Immature natural killer cell (primary cell): ENCODE measurements around the gene HOXD13. TPM values are rescaled to one million over a fixed set of nuclear protein-coding genes. Genes with fewer than 3 reads are reported as not detected.

Experiments used
- DNase-seq, 3 donors: peaks; one replicate each; pipeline ENCODE4 v3.0.0; 2022; ENCODE audit warnings: mixed read lengths in 1 of 3
- H3K27ac Mint-ChIP-seq, 6 donors: one replicate each; pipeline ENCODE4 v1.8.0; 2020; ENCODE audit warnings: mixed read lengths in 6 of 6, mild to moderate bottlenecking in 5 of 6, inconsistent platforms in 4 of 6, moderate library complexity in 3 of 6
- H3K27me3 Mint-ChIP-seq, 3 donors: one replicate each; pipeline ENCODE4 v1.8.0; 2020 to 2021; ENCODE audit warnings: low read depth in 3 of 3, mild to moderate bottlenecking in 3 of 3, mixed read lengths in 3 of 3, moderate library complexity in 3 of 3, inconsistent platforms in 1 of 3
- H3K36me3 Mint-ChIP-seq, 3 donors: one replicate each; pipeline ENCODE4 v1.8.0; 2020; ENCODE audit warnings: mixed read lengths in 3 of 3, inconsistent platforms in 2 of 3, mild to moderate bottlenecking in 2 of 3
- H3K4me1 Mint-ChIP-seq, 2 donors: one replicate each; pipeline ENCODE4 v1.8.0; 2020; ENCODE audit warnings: inconsistent platforms in 2 of 2, mild to moderate bottlenecking in 2 of 2, mixed read lengths in 2 of 2, moderate library complexity in 1 of 2
- H3K4me3 Mint-ChIP-seq, 5 donors: one replicate each; pipeline ENCODE4 v1.8.0; 2020; ENCODE audit warnings: mild to moderate bottlenecking in 5 of 5, mixed read lengths in 5 of 5, inconsistent platforms in 3 of 5, moderate library complexity in 3 of 5
- H3K9me3 Mint-ChIP-seq, 6 donors: one replicate each; pipeline ENCODE4 v1.8.0; 2020; ENCODE audit warnings: mild to moderate bottlenecking in 6 of 6, mixed read lengths in 6 of 6, inconsistent platforms in 4 of 6, moderate library complexity in 3 of 6
- polyA plus RNA-seq, 3 donors: library from polyadenylated mRNA; unstranded; fragments of 300-500 nt; fragmentation: Illumina TruSeq; gene quantifications; one replicate each; pipeline ENCODE4 v1.2.3, GENCODE V29; 2021

Gene HOXD13
- polyA plus RNA-seq, 3 donors from 2014 or later, result not detected

DNA sequence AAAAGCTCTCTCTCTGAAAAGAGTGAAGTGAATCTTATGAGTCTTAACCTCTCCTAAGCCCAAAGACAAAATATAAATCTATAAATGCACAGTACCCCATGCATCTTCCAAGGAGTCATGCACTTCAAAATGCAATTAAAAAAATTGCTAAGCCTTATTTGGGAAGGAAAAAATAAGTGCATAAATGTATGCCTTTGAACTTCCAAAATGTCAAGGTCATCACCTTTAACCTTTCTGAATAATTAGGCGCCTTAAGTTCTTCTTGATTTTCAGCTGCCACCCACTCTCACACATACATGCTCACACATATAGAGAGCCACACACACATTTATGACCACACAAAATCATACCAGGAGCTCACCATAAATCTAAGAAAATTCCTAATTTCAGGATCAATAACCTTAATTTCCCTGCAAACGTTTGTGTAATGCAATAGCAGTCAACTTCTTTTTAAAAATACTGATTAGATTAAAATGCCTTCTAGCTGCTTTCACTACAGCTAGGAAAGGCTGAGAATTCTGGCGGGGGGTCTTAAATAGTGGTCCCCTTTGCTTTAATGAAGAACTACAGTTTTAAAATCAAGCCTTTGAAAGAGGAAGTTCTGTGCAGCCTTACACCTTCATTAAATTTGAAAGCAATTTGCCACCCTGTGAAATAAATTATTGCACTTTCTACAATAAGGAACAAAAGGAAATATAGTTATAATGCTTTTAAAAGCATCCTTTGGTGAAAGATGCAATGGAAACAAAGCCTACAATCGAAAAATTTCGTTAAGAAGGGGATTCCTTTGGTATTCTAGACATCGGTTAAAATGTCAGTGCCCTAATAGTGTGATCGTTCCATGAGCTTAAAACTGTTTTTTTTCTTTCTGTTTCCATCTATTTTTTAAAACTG, 18.1 kb downstream of the HOXD13 start:
- Mint-ChIP-seq H3K4me1 (peaks cover 13 to 19% of the 10 kb centered on the region in 2 donors), H3K36me3 (peaks cover 0 to 10% (median 0%) of the 10 kb centered on the region in 3 donors), H3K27me3 (peaks cover 47 to 80% (median 79%) of the 10 kb centered on the region in 3 donors), H3K4me3 (no peak overlapping the region), H3K9me3 (peaks cover 0 to 21% (median under 1%) of the 10 kb centered on the region in 6 donors), H3K27ac (peak overlapping the region in 1 of 6 donors; percentile 58)
- no peak for DNase-seq

DNA sequence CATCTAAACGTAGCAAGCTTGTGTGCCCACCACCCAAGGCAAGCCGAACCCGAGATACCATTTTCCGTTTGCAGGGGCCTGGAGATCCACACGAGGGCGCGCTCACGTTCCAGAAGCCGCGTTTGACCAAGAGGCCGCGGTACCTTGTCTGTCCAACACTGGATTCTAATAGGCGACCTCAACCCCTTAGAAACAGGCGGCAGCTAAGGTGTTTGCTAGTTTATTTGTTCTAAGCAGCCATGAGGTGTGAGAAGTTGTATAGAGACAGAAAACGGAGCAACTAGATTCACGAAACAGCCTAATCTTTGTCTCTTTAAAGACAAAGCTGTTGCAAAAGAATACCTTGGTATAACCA, 18.8 kb downstream of the HOXD13 start:
- H3K27me3 Mint-ChIP-seq, result peaks cover 46 to 79% (median 75%) of the 10 kb centered on the region in 3 donors
- peak overlapping the region in 1 of 6 donors; percentile 58 for H3K27ac Mint-ChIP-seq
- DNase-seq, result no peak
- H3K9me3 Mint-ChIP-seq, result peaks cover 0 to 16% (median under 1%) of the 10 kb centered on the region in 6 donors
- H3K36me3 Mint-ChIP-seq, result peaks cover 0 to 6% (median 0%) of the 10 kb centered on the region in 3 donors
- H3K4me1 Mint-ChIP-seq, result peaks cover 9 to 13% of the 10 kb centered on the region in 2 donors
- no peak overlapping the region for H3K4me3 Mint-ChIP-seq

DNA sequence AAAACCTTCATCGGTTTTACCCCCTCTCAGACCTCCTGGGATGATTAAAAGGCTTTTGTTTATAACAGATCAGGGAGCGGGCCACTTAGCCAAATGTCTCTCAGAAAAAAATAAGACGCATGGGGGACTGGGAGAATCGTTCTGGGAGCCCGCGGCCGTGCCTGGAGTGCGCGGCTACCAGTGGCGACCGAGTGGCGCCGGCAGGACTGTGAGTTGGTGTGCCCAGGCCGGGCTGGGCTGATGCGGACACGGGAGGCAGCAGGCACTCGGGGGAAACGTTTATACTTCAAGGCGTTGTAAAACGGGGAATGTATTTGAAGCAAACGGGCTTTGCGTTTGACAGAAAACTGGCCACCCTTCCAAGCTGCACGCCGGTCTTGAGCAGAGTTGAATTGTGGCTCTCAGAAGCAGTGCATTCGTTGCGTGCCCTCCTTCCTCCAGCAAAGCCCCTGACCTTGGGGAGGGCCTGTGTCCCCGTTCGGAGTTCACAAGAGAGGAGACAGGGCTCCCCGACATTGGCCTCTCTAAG, 19.4 kb downstream of the HOXD13 start:
- peaks cover 7 to 11% of the 10 kb centered on the region in 2 donors for H3K4me1 Mint-ChIP-seq
- DNase-seq, result no peak
- peaks cover 0 to 17% (median 2%) of the 10 kb centered on the region in 6 donors for H3K9me3 Mint-ChIP-seq
- H3K36me3 Mint-ChIP-seq, result peaks cover 0 to 4% (median 2%) of the 10 kb centered on the region in 3 donors
- H3K27ac Mint-ChIP-seq, result no peak overlapping the region
- peaks cover 46 to 82% (median 75%) of the 10 kb centered on the region in 3 donors for H3K27me3 Mint-ChIP-seq
- H3K4me3 Mint-ChIP-seq, result no peak overlapping the region

DNA sequence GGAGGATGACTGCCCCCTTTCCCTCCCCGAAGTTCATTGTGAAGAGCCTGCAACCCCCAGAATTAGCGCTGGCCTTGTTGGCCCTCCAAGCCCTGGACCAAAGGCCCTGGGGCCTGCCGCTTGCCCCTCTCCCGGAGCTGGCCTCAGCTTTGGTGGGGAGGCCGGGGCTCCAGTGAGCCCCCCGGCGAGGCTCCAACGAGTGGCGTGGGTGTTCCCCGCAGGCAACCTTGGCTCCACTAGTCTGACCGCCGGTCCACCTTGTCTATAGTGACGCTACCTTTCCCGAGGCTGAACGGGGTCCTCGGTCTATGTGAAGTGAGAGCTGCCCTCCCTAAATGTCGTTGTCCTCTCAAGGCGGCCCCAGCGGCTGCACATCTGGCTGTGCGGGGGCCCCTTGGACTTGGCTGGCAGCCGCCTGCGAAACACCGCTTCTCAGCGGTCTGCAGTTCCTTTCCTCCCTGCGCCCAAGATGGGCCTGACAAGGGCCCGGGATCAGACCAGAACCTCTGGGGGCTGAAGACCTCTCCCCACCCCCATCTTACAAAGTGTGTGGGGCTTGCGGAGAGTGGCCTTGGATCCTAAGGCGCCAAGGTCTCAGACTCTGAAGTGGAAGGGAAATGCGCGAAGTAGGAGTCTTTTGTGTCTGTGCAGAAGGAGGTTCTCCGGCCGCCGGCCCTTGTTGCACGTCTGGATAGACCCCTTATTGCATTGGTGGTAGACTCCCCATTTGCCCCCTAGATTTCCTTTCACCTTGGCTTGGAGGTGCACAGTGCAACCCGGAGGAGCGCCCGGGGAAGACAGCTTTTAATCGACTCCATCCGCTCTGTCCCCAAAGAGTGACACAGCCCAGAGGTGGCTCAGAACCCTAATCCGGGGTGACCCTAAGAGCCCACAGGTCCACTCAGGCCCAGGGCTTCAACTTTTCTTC, 20.1 kb downstream of the HOXD13 start:
- peak overlapping the region in 1 of 6 donors; percentile 17 for H3K27ac Mint-ChIP-seq
- peaks cover 47 to 82% (median 73%) of the 10 kb centered on the region in 3 donors for H3K27me3 Mint-ChIP-seq
- H3K4me1 Mint-ChIP-seq, result peaks cover 5 to 11% of the 10 kb centered on the region in 2 donors
- peaks cover 0 to 20% (median 2%) of the 10 kb centered on the region in 6 donors for H3K9me3 Mint-ChIP-seq
- DNase-seq, result no peak
- H3K36me3 Mint-ChIP-seq, result peaks cover 0 to 4% (median 4%) of the 10 kb centered on the region in 3 donors
- H3K4me3 Mint-ChIP-seq, result no peak overlapping the region

DNA sequence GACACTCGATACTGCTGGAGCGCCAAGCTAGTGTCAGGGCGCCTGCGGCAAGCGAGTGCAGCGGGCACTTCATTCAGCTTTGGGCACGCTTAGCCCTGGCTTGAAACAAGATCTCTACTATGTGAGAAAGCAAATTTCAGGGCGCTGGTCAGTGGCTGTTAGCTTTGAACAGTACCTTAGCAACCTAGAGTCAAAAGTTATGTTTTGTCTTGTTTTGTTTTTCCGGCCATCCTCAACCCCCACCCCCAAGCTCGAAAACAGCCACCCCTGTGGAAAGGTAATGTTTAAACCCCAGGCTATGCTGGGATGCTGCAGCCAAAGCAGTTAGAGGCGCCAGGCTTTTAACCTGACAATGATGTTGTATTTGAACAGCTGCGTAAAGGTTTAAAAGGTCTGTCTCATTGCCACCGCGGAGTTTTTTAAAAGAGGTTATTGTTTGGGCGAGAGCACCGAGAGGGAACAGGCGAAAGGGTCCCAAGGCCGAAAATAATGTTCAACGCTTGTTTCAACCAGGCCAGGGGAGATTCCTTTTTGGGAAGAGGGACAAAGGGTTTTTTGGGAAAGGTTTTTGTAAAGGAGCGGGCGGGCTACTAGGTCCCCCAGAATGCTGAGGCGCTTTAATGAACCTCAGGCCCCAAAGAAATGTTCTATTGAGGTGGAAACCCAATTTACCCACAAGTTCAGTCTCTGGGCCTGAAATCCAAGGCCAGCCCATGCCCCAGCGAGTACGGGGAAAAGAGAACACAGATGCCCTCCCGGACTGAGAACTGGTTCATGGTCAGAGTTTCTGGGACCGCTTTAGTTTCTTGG, 21.8 kb downstream of the HOXD13 start:
- H3K4me3 Mint-ChIP-seq, result no peak overlapping the region
- no peak overlapping the region for H3K27ac Mint-ChIP-seq
- peaks cover 49 to 86% (median 75%) of the 10 kb centered on the region in 3 donors for H3K27me3 Mint-ChIP-seq
- peaks cover 5 to 9% of the 10 kb centered on the region in 2 donors for H3K4me1 Mint-ChIP-seq
- H3K36me3 Mint-ChIP-seq, result peaks cover 0 to 11% (median 6%) of the 10 kb centered on the region in 3 donors
- no peak for DNase-seq
- peaks cover 0 to 29% (median 5%) of the 10 kb centered on the region in 6 donors for H3K9me3 Mint-ChIP-seq

DNA sequence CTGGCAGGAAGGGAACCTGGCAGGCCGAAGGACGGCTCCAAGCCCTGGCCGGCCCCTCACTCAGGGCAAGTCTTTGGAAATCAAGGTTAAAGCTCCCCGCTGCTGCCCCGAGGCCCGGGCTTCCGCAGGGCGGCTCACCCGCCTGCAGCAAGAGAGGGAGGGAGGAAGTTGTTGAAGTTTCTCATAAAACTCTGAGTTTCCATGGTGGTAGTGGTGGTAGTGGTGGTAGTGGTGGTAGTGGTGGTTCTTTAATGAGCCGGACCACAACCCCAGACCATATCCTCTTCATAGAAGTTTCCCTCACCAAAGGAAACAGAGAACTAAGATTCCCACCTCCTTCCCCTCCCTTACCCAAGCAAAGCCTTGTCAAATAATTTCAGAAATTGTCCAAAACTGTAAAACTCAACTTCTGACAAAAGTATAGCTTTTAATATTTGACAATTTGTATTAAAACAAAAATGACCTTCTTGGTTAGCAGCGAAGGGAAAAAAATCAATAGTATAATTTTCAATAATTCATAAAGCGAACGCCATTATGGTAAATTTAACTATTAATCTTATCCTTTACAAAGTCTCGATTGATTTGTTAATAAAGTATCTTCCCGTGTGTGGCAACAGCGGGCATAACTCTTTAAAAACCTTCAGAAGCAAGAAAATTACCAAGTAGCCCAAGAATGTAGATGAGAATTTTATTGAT, 22.6 kb downstream of the HOXD13 start:
- Mint-ChIP-seq H3K4me1 (peaks cover 4 to 6% of the 10 kb centered on the region in 2 donors), H3K27me3 (peaks cover 45 to 83% (median 72%) of the 10 kb centered on the region in 3 donors), H3K9me3 (peaks cover 3 to 27% (median 5%) of the 10 kb centered on the region in 6 donors), H3K36me3 (peaks cover 0 to 9% (median 6%) of the 10 kb centered on the region in 3 donors), H3K4me3 (no peak overlapping the region), H3K27ac (no peak overlapping the region)
- DNase-seq, result no peak

DNA sequence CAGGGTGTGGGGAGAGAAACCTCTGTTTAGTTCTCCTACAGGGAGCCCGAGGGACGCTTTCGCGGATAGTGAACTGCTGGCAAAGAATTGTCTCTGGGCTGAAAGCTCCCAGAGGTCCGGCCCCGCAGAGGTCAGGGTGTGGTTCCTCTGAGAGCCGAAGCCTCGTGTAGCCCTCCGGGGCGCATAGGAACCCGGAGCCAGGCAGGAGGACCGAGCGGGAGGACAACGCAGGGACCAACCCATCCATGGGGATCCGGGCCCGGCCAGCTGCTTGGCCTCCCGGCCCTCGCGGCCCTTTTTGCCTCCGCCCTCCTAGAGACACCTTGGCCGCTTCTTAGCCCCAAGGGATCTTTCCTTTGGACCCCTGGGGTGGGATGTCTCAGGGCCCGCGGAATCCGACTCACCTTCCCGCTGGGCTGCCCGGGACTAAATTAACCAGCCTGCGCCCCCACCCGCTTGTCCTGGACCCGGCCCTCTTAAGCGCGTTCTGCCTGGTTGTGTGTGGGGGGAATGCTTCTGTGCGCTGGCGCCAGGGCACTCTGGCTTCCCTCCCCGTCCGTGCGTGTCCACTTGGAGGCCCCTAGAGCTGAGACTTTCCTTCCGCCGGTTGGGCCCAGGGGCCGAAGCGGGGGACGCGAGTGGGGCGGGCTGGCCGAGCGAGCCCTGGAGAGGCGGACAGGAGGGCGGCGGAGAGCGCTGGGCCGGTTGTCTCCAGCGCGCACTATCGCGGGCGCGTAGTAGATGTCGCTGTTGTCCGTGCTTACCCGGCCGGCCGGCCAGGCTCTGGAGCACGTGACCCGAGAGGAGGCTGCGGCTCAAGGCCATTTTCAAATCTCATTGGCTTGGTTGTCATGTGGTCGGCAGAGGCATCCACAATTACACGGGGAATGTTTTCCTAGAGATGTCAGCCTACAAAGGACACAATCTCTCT, 23.6 kb downstream of the HOXD13 start, which contains the start of gene HOXD10:
Gene HOXD10, plus strand, starts transcription at position 896 of the 931 bp plus-strand sequence. CDS start 56 bp downstream, outside the sequence.
- Mint-ChIP-seq H3K4me3 (peak within 1 kb of the TSS in 1 of 5 donors; percentile 54), H3K36me3 (peaks cover 0 to 9% (median 6%) of the 10 kb centered on the region in 3 donors), H3K27me3 (peaks cover 47 to 82% (median 72%) of the 10 kb centered on the region in 3 donors), H3K27ac (no peak within 1 kb of the TSS), H3K9me3 (peaks cover 3 to 35% (median 4%) of the 10 kb centered on the region in 6 donors), H3K4me1 (peaks cover 4 to 6% of the 10 kb centered on the region in 2 donors)
- DNase-seq, result no peak

DNA sequence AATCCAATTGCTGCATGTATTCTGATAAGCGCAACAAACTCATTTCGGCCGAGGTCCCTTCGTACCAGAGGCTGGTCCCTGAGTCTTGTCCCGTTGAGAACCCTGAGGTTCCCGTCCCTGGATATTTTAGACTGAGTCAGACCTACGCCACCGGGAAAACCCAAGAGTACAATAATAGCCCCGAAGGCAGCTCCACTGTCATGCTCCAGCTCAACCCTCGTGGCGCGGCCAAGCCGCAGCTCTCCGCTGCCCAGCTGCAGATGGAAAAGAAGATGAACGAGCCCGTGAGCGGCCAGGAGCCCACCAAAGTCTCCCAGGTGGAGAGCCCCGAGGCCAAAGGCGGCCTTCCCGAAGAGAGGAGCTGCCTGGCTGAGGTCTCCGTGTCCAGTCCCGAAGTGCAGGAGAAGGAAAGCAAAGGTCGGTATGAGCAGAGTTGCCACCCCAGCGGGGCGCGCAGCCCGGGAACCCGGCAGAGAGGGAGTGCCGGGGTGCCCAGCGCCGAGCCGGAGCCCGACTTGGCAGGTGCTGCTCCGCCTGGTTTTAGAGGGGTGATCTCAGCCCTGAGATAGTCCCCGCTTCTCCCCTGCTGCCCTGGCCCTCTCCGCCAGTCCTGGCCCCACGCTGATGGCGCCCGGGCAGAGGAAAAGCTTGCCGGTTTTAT, 24.8 kb downstream of the HOXD13 start:
- Mint-ChIP-seq H3K4me3 (peak overlapping the region in 1 of 5 donors; percentile 54), H3K9me3 (peaks cover 3 to 38% (median 4%) of the 10 kb centered on the region in 6 donors), H3K4me1 (peaks cover 4 to 6% of the 10 kb centered on the region in 2 donors), H3K27ac (no peak overlapping the region), H3K27me3 (peaks cover 47 to 75% (median 66%) of the 10 kb centered on the region in 3 donors), H3K36me3 (peaks cover 0 to 9% (median 6%) of the 10 kb centered on the region in 3 donors)
- no peak for DNase-seq

DNA sequence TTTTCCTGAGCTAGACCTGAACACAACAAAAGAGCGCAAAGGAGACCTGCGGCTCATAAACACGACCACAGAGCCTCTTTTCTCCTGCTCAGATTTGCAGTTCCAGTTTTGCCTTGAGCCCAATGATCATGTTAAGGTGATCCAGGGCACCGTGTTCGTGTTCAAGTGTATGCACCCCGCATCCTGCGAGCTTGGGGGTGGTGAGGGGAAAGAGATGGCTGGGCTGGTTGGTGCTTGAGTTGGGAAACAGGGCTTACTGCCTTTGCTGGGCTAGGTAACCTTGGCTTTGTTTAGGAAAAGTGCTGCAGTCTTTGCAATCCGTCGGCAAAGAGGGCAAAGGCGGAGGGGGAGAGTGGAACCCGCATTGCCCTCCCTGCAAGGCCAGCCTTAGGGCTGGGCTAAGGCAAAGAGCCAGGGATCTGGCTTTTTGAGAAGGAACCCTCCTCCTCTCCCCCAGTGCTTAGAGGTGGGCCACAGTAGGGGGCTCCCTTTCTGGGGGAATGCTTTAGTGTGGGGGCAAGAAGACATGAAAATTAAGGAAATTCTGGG, 25.4 kb downstream of the HOXD13 start:
- peaks cover 0 to 9% (median 6%) of the 10 kb centered on the region in 3 donors for H3K36me3 Mint-ChIP-seq
- peaks cover 6% of the 10 kb centered on the region in 2 donors for H3K4me1 Mint-ChIP-seq
- H3K27ac Mint-ChIP-seq, result no peak overlapping the region
- H3K4me3 Mint-ChIP-seq, result peak overlapping the region in 3 of 5 donors; percentile 8 to 75 (median 25)
- peaks cover 3 to 38% (median 4%) of the 10 kb centered on the region in 6 donors for H3K9me3 Mint-ChIP-seq
- no peak for DNase-seq
- H3K27me3 Mint-ChIP-seq, result peaks cover 49 to 72% (median 63%) of the 10 kb centered on the region in 3 donors

DNA sequence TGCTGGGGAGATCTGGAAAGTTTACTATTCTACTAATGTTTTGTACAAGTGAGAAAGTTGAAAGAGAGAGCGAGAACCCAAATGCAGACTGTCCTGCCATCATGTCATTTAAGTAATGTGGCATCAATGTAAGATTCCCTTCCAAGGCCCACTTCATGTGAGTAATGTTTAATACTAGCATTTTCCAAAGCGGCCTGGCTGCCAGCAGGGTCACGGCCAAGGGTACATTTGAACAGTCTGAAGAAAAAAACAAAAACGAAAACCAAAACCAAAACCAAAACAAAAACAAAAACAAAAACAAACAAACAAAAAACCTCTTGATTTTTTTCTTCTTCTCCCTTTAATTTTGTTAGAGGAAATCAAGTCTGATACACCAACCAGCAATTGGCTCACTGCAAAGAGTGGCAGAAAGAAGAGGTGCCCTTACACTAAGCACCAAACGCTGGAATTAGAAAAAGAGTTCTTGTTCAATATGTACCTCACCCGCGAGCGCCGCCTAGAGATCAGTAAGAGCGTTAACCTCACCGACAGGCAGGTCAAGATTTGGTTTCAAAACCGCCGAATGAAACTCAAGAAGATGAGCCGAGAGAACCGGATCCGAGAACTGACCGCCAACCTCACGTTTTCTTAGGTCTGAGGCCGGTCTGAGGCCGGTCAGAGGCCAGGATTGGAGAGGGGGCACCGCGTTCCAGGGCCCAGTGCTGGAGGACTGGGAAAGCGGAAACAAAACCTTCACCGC, 26.2 kb downstream of the HOXD13 start:
- Mint-ChIP-seq H3K9me3 (peaks cover 0 to 38% (median 4%) of the 10 kb centered on the region in 6 donors), H3K4me3 (peak overlapping the region in 3 of 5 donors; percentile 39 to 75 (median 63))
- DNase-seq, result no peak

More for the DNA sequence above, 26.2 kb downstream of the HOXD13 start:
- Mint-ChIP-seq H3K36me3 (peaks cover 0 to 9% (median 6%) of the 10 kb centered on the region in 3 donors), H3K4me1 (peaks cover 9% of the 10 kb centered on the region in 2 donors), H3K27me3 (peaks cover 49 to 69% (median 59%) of the 10 kb centered on the region in 3 donors), H3K27ac (no peak overlapping the region)
